GM12873 (cell line): Measurements from ENCODE around the gene JAK2.

Source experiments
- CTCF ChIP-seq: IDR thresholded peaks from 2 replicates; pipeline ENCODE4 v1.5.1; 2012; ENCODE audit warnings: low read depth, mild to moderate bottlenecking, moderate library complexity, low read length, control low read depth; ENCODE audit not compliant: insufficient read depth; ENCODE audit errors: missing control alignments

Gene JAK2

GRCh38 chr9:4984171-4984620, 876 bp upstream of the JAK2 start:
- TF ChIP-seq CTCF: no peak

GRCh38 chr9:4985386-4986266, 554 bp downstream of the JAK2 start:
- TF ChIP-seq CTCF: no peak

GRCh38 chr9:4986296-4986695, 1.2 kb downstream of the JAK2 start:
- no peak for TF ChIP-seq CTCF

GRCh38 chr9:4986783-4987182, 1.7 kb downstream of the JAK2 start:
- TF ChIP-seq CTCF: no peak

- peak; percentile 83 for TF ChIP-seq CTCF
These were observed 2.9 kb downstream of the JAK2 start for GRCh38 chr9:4987961-4988421.

- TF ChIP-seq CTCF: no peak
These were observed 7.8 kb downstream of the JAK2 start for GRCh38 chr9:4992872-4993271.

- no peak for TF ChIP-seq CTCF
These were observed 9.3 kb downstream of the JAK2 start for GRCh38 chr9:4994166-4994890.
